Rectal smooth muscle tissue (tissue), 1 donor: ENCODE results near the gene TBPL2.
"Not testable (repeated sequence)": the region's sequence is repeated elsewhere in the genome, so short reads cannot be mapped to it uniquely, and the experiment has no call there.

Experiments used
- H3K27ac ChIP-seq: one replicate; pipeline ENCODE4 v1.7.0; 2013; ENCODE audit warnings: low read depth, low read length, inconsistent platforms
- H3K27me3 ChIP-seq: one replicate; pipeline ENCODE4 v1.7.0; 2013; ENCODE audit warnings: low read length; ENCODE audit not compliant: control insufficient read depth, insufficient read depth
- H3K36me3 ChIP-seq: one replicate; pipeline ENCODE4 v1.7.0; 2013; ENCODE audit warnings: low read length; ENCODE audit not compliant: control insufficient read depth, insufficient read depth
- H3K4me1 ChIP-seq: one replicate; pipeline ENCODE4 v1.7.0; 2013; ENCODE audit warnings: low read length; ENCODE audit not compliant: control insufficient read depth, insufficient read depth
- H3K4me3 ChIP-seq: one replicate; pipeline ENCODE4 v1.7.0; 2013; ENCODE audit warnings: low read length
- H3K9ac ChIP-seq: one replicate; pipeline ENCODE4 v1.7.0; 2013; ENCODE audit warnings: low read length

TBPL2 gene

DNA sequence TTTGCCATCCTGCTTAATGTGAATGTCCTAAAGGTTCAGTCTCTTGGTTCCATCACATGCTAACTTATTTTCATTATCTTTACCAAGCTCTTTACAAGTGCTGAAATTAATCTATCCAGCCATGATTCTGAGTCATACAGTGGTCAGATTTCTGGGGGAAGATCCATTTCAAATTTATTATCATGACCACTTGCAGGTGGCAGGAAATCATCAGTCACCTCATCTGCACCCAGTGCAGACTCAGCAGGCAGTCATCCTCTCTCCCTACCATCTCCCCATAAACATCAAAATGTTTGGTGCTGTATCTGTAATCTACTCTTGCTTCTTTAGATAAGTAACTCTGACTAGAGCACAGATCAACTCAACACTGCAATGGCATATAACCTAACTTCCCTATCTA, 52.3 kb downstream of the TBPL2 start:
- H3K27me3 ChIP-seq = no peaks in the 10 kb centered on the region

DNA sequence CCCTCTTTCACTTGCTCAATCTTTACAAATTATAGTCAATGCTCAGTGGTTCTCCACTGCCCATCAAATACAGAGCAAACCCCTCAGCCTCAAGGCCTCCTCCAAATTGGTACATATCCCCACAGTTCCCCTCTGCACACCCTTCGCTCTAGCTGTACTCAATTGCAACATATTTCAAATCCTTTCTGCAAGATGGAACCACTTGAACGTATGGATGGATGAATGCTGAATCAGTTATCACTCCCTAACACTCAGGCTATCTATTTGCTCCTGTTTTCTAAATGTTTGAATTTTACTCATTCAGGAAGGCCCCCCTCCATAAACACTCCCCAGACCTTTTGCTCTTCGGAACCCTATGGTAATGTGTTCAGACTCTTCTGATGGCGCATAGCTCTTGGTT, 53.3 kb downstream of the TBPL2 start:
- H3K9ac ChIP-seq = no peak overlapping the region
- H3K27me3 ChIP-seq = no peaks in the 10 kb centered on the region
- H3K4me3 ChIP-seq = no peak overlapping the region
- no peak overlapping the region for H3K27ac ChIP-seq
- peaks cover 4% of the 10 kb centered on the region for H3K36me3 ChIP-seq
- H3K4me1 ChIP-seq = peaks cover 5% of the 10 kb centered on the region

More for the DNA sequence above, 52.3 kb downstream of the TBPL2 start:
- Histone ChIP-seq H3K36me3 (peaks cover 4% of the 10 kb centered on the region), H3K27ac (no peak overlapping the region), H3K4me1 (peaks cover 5% of the 10 kb centered on the region), H3K9ac (no peak overlapping the region), H3K4me3 (no peak overlapping the region)

- Histone ChIP-seq H3K4me1 (peaks cover 5% of the 10 kb centered on the region), H3K9ac (no peak overlapping the region), H3K4me3 (no peak overlapping the region), H3K27ac (no peak overlapping the region), H3K36me3 (peaks cover 4% of the 10 kb centered on the region), H3K27me3 (no peaks in the 10 kb centered on the region)
Observed at GRCh38 chr14:55386037-55386808, 54.2 kb downstream of the TBPL2 start.

DNA sequence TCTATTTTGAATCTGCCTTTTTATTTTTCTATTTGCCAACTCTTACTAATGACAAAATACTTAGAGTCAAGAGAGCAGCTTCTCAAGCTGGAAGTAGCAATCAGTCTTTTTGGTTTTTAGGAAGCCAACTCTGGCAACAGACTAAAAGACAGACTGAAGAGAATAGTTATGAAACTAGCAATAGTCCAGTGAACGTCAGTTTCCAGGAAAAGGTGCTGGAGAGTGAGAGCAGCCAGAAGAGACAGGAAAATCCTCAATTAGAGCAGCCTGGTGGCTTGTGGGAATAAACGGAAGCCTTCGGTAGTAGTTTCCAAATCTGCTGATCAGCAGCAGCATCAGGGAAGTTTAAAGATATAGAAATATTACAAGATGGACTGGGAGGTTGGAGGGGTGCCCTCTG, 55.9 kb downstream of the TBPL2 start:
- H3K9ac ChIP-seq = no peak overlapping the region
- H3K4me1 ChIP-seq = peaks cover 5% of the 10 kb centered on the region
- no peak overlapping the region for H3K27ac ChIP-seq
- peaks cover 10% of the 10 kb centered on the region for H3K36me3 ChIP-seq
- no peaks in the 10 kb centered on the region for H3K27me3 ChIP-seq
- H3K4me3 ChIP-seq = no peak overlapping the region

DNA sequence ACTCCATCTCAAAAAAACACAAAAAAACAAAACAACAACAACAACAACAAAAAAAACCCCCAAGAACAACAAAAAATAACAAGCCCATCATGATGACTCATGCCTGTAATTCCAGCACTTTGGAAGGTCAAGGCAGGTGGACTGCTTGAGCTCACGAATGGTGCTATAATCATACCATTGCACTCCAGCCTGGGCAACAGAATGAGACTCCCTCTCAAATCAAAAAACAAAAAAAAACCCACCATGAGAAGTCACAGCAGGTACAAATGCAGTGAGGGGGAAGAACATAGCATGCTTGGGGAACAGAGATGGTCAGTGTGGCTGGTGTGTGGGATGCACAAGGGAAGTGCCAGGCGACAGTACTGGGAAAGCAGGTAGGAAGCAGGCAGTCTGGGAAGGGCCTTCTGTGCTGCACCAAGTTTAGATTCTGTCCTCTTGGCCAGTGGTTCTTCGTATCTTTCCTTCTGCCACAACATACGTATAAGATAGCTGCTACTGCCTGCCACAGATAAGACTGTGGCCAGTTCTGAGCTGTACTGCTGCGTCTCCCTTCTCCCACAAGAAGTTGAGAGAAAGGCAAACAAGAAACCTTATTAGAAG, 56.8 kb downstream of the TBPL2 start:
- Histone ChIP-seq H3K4me3 (no peak overlapping the region), H3K36me3 (peaks cover 10% of the 10 kb centered on the region), H3K27ac (no peak overlapping the region), H3K4me1 (no peaks in the 10 kb centered on the region), H3K9ac (no peak overlapping the region), H3K27me3 (no peaks in the 10 kb centered on the region)

GRCh38 chr14:55383056-55383466, 57.4 kb downstream of the TBPL2 start:
- H3K27ac ChIP-seq, H3K4me3 ChIP-seq, H3K9ac ChIP-seq, H3K4me1 ChIP-seq, H3K27me3 ChIP-seq: not testable (repeated sequence)
- peaks cover 10% of the 10 kb centered on the region for H3K36me3 ChIP-seq

GRCh38 chr14:55382483-55382882, 57.9 kb downstream of the TBPL2 start:
- H3K27ac ChIP-seq = no peak overlapping the region
- H3K4me3 ChIP-seq = no peak overlapping the region
- H3K4me1 ChIP-seq = no peaks in the 10 kb centered on the region
- H3K9ac ChIP-seq = no peak overlapping the region
- H3K27me3 ChIP-seq = no peaks in the 10 kb centered on the region
- peaks cover 13% of the 10 kb centered on the region for H3K36me3 ChIP-seq

DNA sequence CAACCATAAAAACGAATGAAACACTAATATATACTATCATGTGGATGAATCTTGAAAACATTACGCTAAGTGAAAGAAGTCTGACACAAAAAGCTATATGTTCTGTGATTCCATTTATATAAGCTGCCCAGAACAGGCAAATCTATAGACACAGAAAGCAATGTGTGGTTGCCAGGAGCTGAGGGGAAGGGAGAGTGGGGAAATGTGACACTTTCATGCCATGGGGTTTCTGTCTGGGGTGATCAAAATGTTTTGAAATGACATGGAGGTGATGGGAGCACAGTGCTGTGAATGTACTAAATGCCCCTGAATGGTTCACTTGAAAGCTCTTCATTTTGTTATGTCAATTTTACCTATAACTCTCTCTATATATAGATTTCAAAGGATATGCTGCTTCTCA, 58.9 kb downstream of the TBPL2 start:
- Histone ChIP-seq H3K9ac (no peak overlapping the region), H3K4me1 (no peaks in the 10 kb centered on the region), H3K4me3 (no peak overlapping the region), H3K27ac (no peak overlapping the region), H3K36me3 (peaks cover 19% of the 10 kb centered on the region), H3K27me3 (no peaks in the 10 kb centered on the region)

GRCh38 chr14:55381040-55381439, 59.4 kb downstream of the TBPL2 start:
- Histone ChIP-seq H3K27me3 (no peaks in the 10 kb centered on the region), H3K27ac (no peak overlapping the region), H3K36me3 (peaks cover 24% of the 10 kb centered on the region), H3K9ac (no peak overlapping the region), H3K4me3 (no peak overlapping the region), H3K4me1 (no peaks in the 10 kb centered on the region)

GRCh38 chr14:55377236-55377635, 63.2 kb downstream of the TBPL2 start:
- Histone ChIP-seq H3K9ac (no peak overlapping the region), H3K4me3 (no peak overlapping the region), H3K36me3 (peaks cover 22% of the 10 kb centered on the region), H3K27me3 (no peaks in the 10 kb centered on the region), H3K27ac (no peak overlapping the region), H3K4me1 (no peaks in the 10 kb centered on the region)

DNA sequence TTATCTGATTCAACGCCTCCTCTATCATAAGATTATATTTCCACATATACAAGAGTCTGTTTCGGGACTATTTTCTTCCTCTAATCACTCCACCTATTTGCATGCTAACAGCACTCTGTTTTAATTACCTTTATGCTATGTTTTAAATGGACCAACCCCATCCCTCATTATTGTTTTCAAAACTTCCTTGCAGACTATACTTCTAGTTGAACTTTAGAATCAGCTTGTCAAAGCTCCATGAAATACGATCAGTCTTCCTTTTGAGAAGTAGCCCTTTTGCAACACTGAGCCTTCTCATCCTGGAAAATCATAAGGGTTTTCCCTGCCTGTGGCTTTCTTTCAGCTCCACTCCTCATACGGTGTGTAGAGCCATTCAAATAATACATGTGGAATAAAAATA, 65.6 kb downstream of the TBPL2 start:
- H3K36me3 ChIP-seq = peaks cover 19% of the 10 kb centered on the region
- no peak overlapping the region for H3K27ac ChIP-seq
- no peaks in the 10 kb centered on the region for H3K4me1 ChIP-seq
- H3K27me3 ChIP-seq = no peaks in the 10 kb centered on the region
- no peak overlapping the region for H3K9ac ChIP-seq
- no peak overlapping the region for H3K4me3 ChIP-seq

- H3K4me3 ChIP-seq = no peak overlapping the region
- no peak overlapping the region for H3K27ac ChIP-seq
- no peak overlapping the region for H3K9ac ChIP-seq
- H3K27me3 ChIP-seq = no peaks in the 10 kb centered on the region
- H3K4me1 ChIP-seq = no peaks in the 10 kb centered on the region
- peaks cover 21% of the 10 kb centered on the region for H3K36me3 ChIP-seq
Observed at GRCh38 chr14:55373784-55374705, 66.4 kb downstream of the TBPL2 start.
